BE2C (cell line): Measurements from ENCODE around the gene GALK1.

Experiments
- DNase-seq: peaks from one replicate; pipeline ENCODE4 v3.0.0-alpha.2; 2020
- H3K27me3 ChIP-seq: fragments of 250-450 bp; sonication (Bioruptor Pico); 2 replicates; pipeline ENCODE4 v1.5.1; 2020; ENCODE audit warnings: mild to moderate bottlenecking
- H3K36me3 ChIP-seq: fragments of 250-450 bp; sonication (Bioruptor Pico); 2 replicates; pipeline ENCODE4 v1.5.1; 2020; ENCODE audit warnings: mild to moderate bottlenecking
- H3K4me1 ChIP-seq: fragments of 250-450 bp; sonication (Bioruptor Pico); 2 replicates; pipeline ENCODE4 v1.5.1; 2020
- H3K4me3 ChIP-seq: 2 replicates; pipeline ENCODE4 v1.5.1; 2011; ENCODE audit warnings: low read depth, low read length
- H3K9me3 ChIP-seq: fragments of 250-450 bp; sonication (Bioruptor Pico); 2 replicates; pipeline ENCODE4 v1.5.1; 2020
- CTCF ChIP-seq: IDR thresholded peaks from 2 replicates; pipeline ENCODE4 v1.5.1; 2012; ENCODE audit warnings: mild to moderate bottlenecking, low read depth, low read length

The GALK1 gene

GRCh38 chr17:75803883-75804282 lies 38.9 kb upstream of the GALK1 start:
- H3K9me3 ChIP-seq, result no peaks in the 10 kb centered on the region
- H3K27me3 ChIP-seq, result no peaks in the 10 kb centered on the region
- no peak for TF ChIP-seq CTCF
- peaks cover 19% of the 10 kb centered on the region for H3K36me3 ChIP-seq
- H3K4me3 ChIP-seq, result no peak overlapping the region
- no peak for DNase-seq
- H3K4me1 ChIP-seq, result peaks cover 14% of the 10 kb centered on the region

DNA sequence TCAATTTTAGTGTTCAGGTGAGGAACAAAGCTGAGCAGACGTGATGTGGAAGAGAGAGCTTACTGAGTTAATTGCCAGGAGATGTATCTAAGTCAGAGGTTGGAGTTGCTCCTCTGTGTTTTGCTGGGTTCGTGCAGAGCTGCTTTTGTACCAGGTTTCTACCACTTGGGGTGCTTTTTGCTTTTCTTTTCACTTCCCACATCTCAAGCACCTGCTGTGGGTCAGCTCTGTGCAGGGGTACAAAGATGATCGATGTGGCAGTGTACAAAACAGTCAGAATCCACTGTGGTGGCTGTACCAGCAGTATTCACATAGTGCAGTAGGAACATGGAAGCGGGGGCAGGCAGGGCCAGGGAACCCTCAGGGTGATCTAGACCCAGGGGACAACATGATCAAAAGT lies 34.4 kb upstream of the GALK1 start:
- no peaks in the 10 kb centered on the region for H3K27me3 ChIP-seq
- H3K4me3 ChIP-seq, result no peak overlapping the region
- peaks cover 61% of the 10 kb centered on the region for H3K36me3 ChIP-seq
- H3K4me1 ChIP-seq, result peaks cover 3% of the 10 kb centered on the region
- no peak for TF ChIP-seq CTCF
- H3K9me3 ChIP-seq, result no peaks in the 10 kb centered on the region
- DNase-seq, result no peak

DNA sequence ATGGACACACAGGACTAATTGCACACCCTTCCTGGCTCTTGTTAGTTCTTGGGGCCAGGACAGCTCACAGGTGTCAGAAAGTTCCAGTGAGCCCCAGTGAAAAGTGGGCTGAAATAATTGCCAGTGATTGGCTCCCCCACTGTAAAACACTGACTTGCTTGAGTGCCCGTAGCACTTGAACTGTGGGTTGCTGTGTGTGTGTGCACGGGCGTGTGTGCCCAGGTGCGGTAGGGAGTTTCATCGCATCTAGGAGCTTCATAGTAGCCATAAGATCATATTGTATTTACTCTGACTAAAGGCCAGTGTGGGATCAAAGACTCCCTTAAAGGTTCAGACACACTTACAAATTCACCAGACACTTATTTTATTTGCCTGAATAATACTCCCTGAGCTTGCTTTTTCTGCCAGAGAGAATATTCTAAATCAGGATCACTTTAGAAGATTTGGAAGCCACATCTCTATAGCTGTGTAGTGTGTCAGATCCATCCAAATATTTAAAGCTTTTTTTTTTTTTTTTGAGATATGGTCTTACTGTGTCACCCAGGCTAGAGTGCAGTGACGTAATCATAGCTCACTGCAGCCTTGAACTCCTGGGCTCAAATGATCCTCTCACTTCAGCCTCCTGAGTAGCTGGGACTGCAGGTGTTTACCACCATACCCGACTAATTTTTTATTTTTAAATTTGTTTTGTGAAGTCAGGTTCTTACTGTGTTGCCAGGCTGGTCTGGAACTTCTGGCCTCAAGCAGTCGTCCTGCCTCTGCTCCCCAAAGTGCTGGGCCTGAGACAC lies 31.0 kb upstream of the GALK1 start:
- no peak overlapping the region for H3K4me3 ChIP-seq
- H3K9me3 ChIP-seq, result no peaks in the 10 kb centered on the region
- no peaks in the 10 kb centered on the region for H3K4me1 ChIP-seq
- no peak for TF ChIP-seq CTCF
- DNase-seq, result no peak
- no peaks in the 10 kb centered on the region for H3K27me3 ChIP-seq
- H3K36me3 ChIP-seq, result peaks cover 79% of the 10 kb centered on the region

- no peaks in the 10 kb centered on the region for H3K27me3 ChIP-seq
- no peak for TF ChIP-seq CTCF
- H3K4me3 ChIP-seq, result no peak overlapping the region
- no peaks in the 10 kb centered on the region for H3K9me3 ChIP-seq
- DNase-seq, result no peak
- H3K36me3 ChIP-seq, result peaks cover 63% of the 10 kb centered on the region
- H3K4me1 ChIP-seq, result no peaks in the 10 kb centered on the region
Measured at GRCh38 chr17:75793460-75793859, 28.5 kb upstream of the GALK1 start.

DNA sequence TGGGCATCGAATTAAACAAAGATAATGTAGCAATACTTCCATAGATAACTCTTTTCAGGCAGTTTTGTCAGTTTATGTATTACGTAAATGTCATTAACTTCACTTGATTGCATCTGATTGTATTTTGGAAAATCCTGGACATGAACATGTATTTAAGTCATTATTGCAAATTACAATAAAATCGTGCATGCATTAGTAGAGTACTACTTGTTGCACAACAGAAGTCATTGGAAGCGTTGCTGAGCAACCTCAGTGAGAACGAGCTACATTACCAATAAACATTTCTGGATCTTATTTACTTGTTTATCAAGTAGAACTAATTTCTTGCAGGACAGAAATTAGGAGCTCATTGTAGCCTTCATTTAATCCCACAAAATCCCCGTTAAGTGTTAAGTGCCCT lies 26.3 kb upstream of the GALK1 start:
- TF ChIP-seq CTCF, result no peak
- Histone ChIP-seq H3K4me3 (no peak overlapping the region), H3K36me3 (peaks cover 47% of the 10 kb centered on the region), H3K27me3 (no peaks in the 10 kb centered on the region), H3K9me3 (no peaks in the 10 kb centered on the region), H3K4me1 (no peaks in the 10 kb centered on the region)
- DNase-seq, result no peak

GRCh38 chr17:75785016-75785890 lies 20.3 kb upstream of the GALK1 start:
- TF ChIP-seq CTCF, result no peak
- Histone ChIP-seq H3K4me1 (peaks cover 9% of the 10 kb centered on the region), H3K9me3 (no peaks in the 10 kb centered on the region), H3K4me3 (peak overlapping the region; percentile 79), H3K36me3 (peaks cover 16% of the 10 kb centered on the region), H3K27me3 (no peaks in the 10 kb centered on the region)
- DNase-seq, result peak; percentile 89
